Effector memory CD8-positive, alpha-beta T cell (primary cell): ENCODE data around the gene DNAJC22.

Experiments
- ATAC-seq: fragments of 150-1000 bp; cut with Tn5 transposase; replicated peaks from 2 replicates; pipeline ENCODE4 v1.10.0; 2021; ENCODE audit warnings: mild to moderate bottlenecking, moderate library complexity
- DNase-seq, 3 experiments: peaks; one replicate each; pipeline ENCODE4 v3.0.0; 2021
- H3K27ac Mint-ChIP-seq, 2 donors: one replicate each; pipeline ENCODE4 v1.8.0; 2022; ENCODE audit warnings: mild to moderate bottlenecking in 2 of 2, mixed read lengths in 2 of 2, moderate library complexity in 2 of 2
- H3K27me3 Mint-ChIP-seq, 2 donors: one replicate each; pipeline ENCODE4 v1.8.0; 2022; ENCODE audit warnings: mixed read lengths in 2 of 2
- H3K36me3 Mint-ChIP-seq: one replicate; pipeline ENCODE4 v1.8.0; 2022; ENCODE audit warnings: mild to moderate bottlenecking, moderate library complexity, mixed read lengths; ENCODE audit not compliant: insufficient read depth
- H3K4me1 Mint-ChIP-seq, 2 donors: one replicate each; pipeline ENCODE4 v1.8.0; 2022; ENCODE audit warnings: low read depth in 2 of 2, mixed read lengths in 2 of 2
- H3K4me3 Mint-ChIP-seq, 2 donors: one replicate each; pipeline ENCODE4 v1.8.0; 2022; ENCODE audit warnings: mild to moderate bottlenecking in 2 of 2, mixed read lengths in 2 of 2, moderate library complexity in 2 of 2
- H3K9me3 Mint-ChIP-seq, 2 donors: one replicate each; pipeline ENCODE4 v1.8.0; 2022; ENCODE audit warnings: mixed read lengths in 2 of 2

Gene DNAJC22

GRCh38 chr12:49334226-49334625, 12.5 kb upstream of the DNAJC22 start:
- DNase-seq, result no peak
- ATAC-seq, result no peak
- Mint-ChIP-seq H3K4me3 (no peak overlapping the region), H3K9me3 (no peaks in the 10 kb centered on the region), H3K27me3 (peaks cover 45 to 74% of the 10 kb centered on the region in 2 donors), H3K27ac (no peak overlapping the region), H3K4me1 (peaks cover 15 to 22% of the 10 kb centered on the region in 2 donors), H3K36me3 (peaks cover 8% of the 10 kb centered on the region)

- Mint-ChIP-seq H3K27ac (no peak overlapping the region), H3K9me3 (no peaks in the 10 kb centered on the region), H3K36me3 (peaks cover 8% of the 10 kb centered on the region), H3K27me3 (peaks cover 45 to 78% of the 10 kb centered on the region in 2 donors), H3K4me1 (peaks cover 15 to 22% of the 10 kb centered on the region in 2 donors), H3K4me3 (no peak overlapping the region)
- ATAC-seq (no peak), DNase-seq (no peak)
Measured at GRCh38 chr12:49334681-49335080, 12.0 kb upstream of the DNAJC22 start.

GRCh38 chr12:49335118-49335954, 11.4 kb upstream of the DNAJC22 start:
- H3K4me1 Mint-ChIP-seq, result peaks cover 15 to 22% of the 10 kb centered on the region in 2 donors
- no peaks in the 10 kb centered on the region for H3K9me3 Mint-ChIP-seq
- H3K27ac Mint-ChIP-seq, result no peak overlapping the region
- H3K27me3 Mint-ChIP-seq, result peaks cover 45 to 79% of the 10 kb centered on the region in 2 donors
- DNase-seq (no peak), ATAC-seq (no peak)
- H3K36me3 Mint-ChIP-seq, result peaks cover 8% of the 10 kb centered on the region
- peak overlapping the region; percentile 40 to 45 for H3K4me3 Mint-ChIP-seq

- Mint-ChIP-seq H3K4me1 (peaks cover 19 to 22% of the 10 kb centered on the region in 2 donors), H3K36me3 (peaks cover 8% of the 10 kb centered on the region), H3K4me3 (peak overlapping the region in 1 of 2 donors; percentile 45), H3K27ac (no peak overlapping the region), H3K9me3 (no peaks in the 10 kb centered on the region), H3K27me3 (peaks cover 45 to 85% of the 10 kb centered on the region in 2 donors)
- DNase-seq (no peak), ATAC-seq (no peak)
Measured at GRCh38 chr12:49335955-49336644, 10.6 kb upstream of the DNAJC22 start.

GRCh38 chr12:49336645-49337584, 9.8 kb upstream of the DNAJC22 start, which contains the start of gene C1QL4:
Gene C1QL4, minus strand, starts transcription at chr12:49337188. Its CDS starts 711 bp downstream, at chr12:49336477.
- DNase-seq (peak; percentile 90 to 92 (median 91)), ATAC-seq (peak; percentile 95)
- Mint-ChIP-seq H3K4me1 (peaks cover 19 to 22% of the 10 kb centered on the region in 2 donors), H3K27ac (no peak within 1 kb of the TSS), H3K27me3 (peaks cover 45 to 79% of the 10 kb centered on the region in 2 donors), H3K4me3 (peak within 1 kb of the TSS; percentile 67 to 72), H3K9me3 (no peaks in the 10 kb centered on the region), H3K36me3 (peaks cover 8% of the 10 kb centered on the region)

GRCh38 chr12:49338830-49339463, 7.7 kb upstream of the DNAJC22 start:
- ATAC-seq, result no peak
- peaks cover 28 to 30% of the 10 kb centered on the region in 2 donors for H3K4me1 Mint-ChIP-seq
- H3K4me3 Mint-ChIP-seq, result no peak overlapping the region
- H3K27ac Mint-ChIP-seq, result no peak overlapping the region
- peaks cover 13% of the 10 kb centered on the region for H3K36me3 Mint-ChIP-seq
- peaks cover 35 to 72% of the 10 kb centered on the region in 2 donors for H3K27me3 Mint-ChIP-seq
- H3K9me3 Mint-ChIP-seq, result no peaks in the 10 kb centered on the region
- no peak for DNase-seq

GRCh38 chr12:49339464-49339861, 7.2 kb upstream of the DNAJC22 start:
- Mint-ChIP-seq H3K9me3 (no peaks in the 10 kb centered on the region), H3K27me3 (peaks cover 31 to 67% of the 10 kb centered on the region in 2 donors), H3K4me3 (no peak overlapping the region), H3K4me1 (peaks cover 31 to 32% of the 10 kb centered on the region in 2 donors), H3K36me3 (peaks cover 13% of the 10 kb centered on the region), H3K27ac (no peak overlapping the region)
- no peak for DNase-seq
- ATAC-seq, result no peak

GRCh38 chr12:49340095-49340870, 6.4 kb upstream of the DNAJC22 start:
- peaks cover 11% of the 10 kb centered on the region for H3K36me3 Mint-ChIP-seq
- H3K4me3 Mint-ChIP-seq, result peak overlapping the region; percentile 37 to 67
- DNase-seq, result no peak
- ATAC-seq, result no peak
- H3K9me3 Mint-ChIP-seq, result no peaks in the 10 kb centered on the region
- no peak overlapping the region for H3K27ac Mint-ChIP-seq
- peaks cover 23 to 59% of the 10 kb centered on the region in 2 donors for H3K27me3 Mint-ChIP-seq
- H3K4me1 Mint-ChIP-seq, result peaks cover 31 to 32% of the 10 kb centered on the region in 2 donors

GRCh38 chr12:49340971-49341776, 5.5 kb upstream of the DNAJC22 start:
- no peaks in the 10 kb centered on the region for H3K9me3 Mint-ChIP-seq
- H3K27me3 Mint-ChIP-seq, result peaks cover 23 to 61% of the 10 kb centered on the region in 2 donors
- peaks cover 33 to 38% of the 10 kb centered on the region in 2 donors for H3K4me1 Mint-ChIP-seq
- ATAC-seq, result no peak
- peak overlapping the region in 1 of 2 donors; percentile 82 for H3K27ac Mint-ChIP-seq
- H3K4me3 Mint-ChIP-seq, result peak overlapping the region; percentile 37 to 79
- DNase-seq, result no peak
- H3K36me3 Mint-ChIP-seq, result peaks cover 9% of the 10 kb centered on the region

GRCh38 chr12:49341777-49342065, 5.0 kb upstream of the DNAJC22 start:
- Mint-ChIP-seq H3K27ac (peak overlapping the region in 1 of 2 donors; percentile 82), H3K4me1 (peaks cover 36 to 40% of the 10 kb centered on the region in 2 donors), H3K9me3 (no peaks in the 10 kb centered on the region), H3K36me3 (peaks cover 13% of the 10 kb centered on the region), H3K4me3 (peak overlapping the region; percentile 78 to 79), H3K27me3 (peaks cover 26 to 62% of the 10 kb centered on the region in 2 donors)
- DNase-seq (no peak), ATAC-seq (no peak)

GRCh38 chr12:49342066-49342913, 4.4 kb upstream of the DNAJC22 start:
- DNase-seq (peak; percentile 66 to 68 (median 67)), ATAC-seq (peak; percentile 72)
- H3K9me3 Mint-ChIP-seq, result no peaks in the 10 kb centered on the region
- peaks cover 36 to 41% of the 10 kb centered on the region in 2 donors for H3K4me1 Mint-ChIP-seq
- H3K27ac Mint-ChIP-seq, result no peak overlapping the region
- peak overlapping the region; percentile 78 to 79 for H3K4me3 Mint-ChIP-seq
- peaks cover 15% of the 10 kb centered on the region for H3K36me3 Mint-ChIP-seq
- peaks cover 26 to 62% of the 10 kb centered on the region in 2 donors for H3K27me3 Mint-ChIP-seq
